GM12874 (cell line): Measurements from ENCODE around the gene HAND1.

ENCODE experiments used
- CTCF ChIP-seq: IDR thresholded peaks from 2 replicates; pipeline ENCODE4 v1.5.1; 2011; ENCODE audit warnings: low read depth, mild to moderate bottlenecking, control low read depth, low read length, moderate library complexity; ENCODE audit not compliant: insufficient read depth

The HAND1 gene

GRCh38 chr5:154470947-154471870 is 6.8 kb downstream of the HAND1 start:
- TF ChIP-seq CTCF, result no peak

GRCh38 chr5:154470137-154470536 is 7.9 kb downstream of the HAND1 start:
- no peak for TF ChIP-seq CTCF

- peak; percentile 82 for TF ChIP-seq CTCF
Observed at GRCh38 chr5:154467655-154468354, 10.2 kb downstream of the HAND1 start.

- TF ChIP-seq CTCF, result no peak
Observed at GRCh38 chr5:154466671-154467070, 11.4 kb downstream of the HAND1 start.

- TF ChIP-seq CTCF, result no peak
Observed at GRCh38 chr5:154466147-154466546, 11.9 kb downstream of the HAND1 start.

- no peak for TF ChIP-seq CTCF
Observed at GRCh38 chr5:154465169-154465568, 12.9 kb downstream of the HAND1 start.

GRCh38 chr5:154464438-154464837 is 13.6 kb downstream of the HAND1 start:
- no peak for TF ChIP-seq CTCF
